ENCODE results near the gene ZNF20. TPM values are rescaled to one million over a fixed set of nuclear protein-coding genes. Genes with fewer than 3 reads are reported as not detected.
"Not testable (repeated sequence)": the region's sequence is repeated elsewhere in the genome, so short reads cannot be mapped to it uniquely, and the experiment has no call there.

Gene ZNF20
- total RNA-seq, 1 donor from 2014 or later, result 3.2 TPM

DNA sequence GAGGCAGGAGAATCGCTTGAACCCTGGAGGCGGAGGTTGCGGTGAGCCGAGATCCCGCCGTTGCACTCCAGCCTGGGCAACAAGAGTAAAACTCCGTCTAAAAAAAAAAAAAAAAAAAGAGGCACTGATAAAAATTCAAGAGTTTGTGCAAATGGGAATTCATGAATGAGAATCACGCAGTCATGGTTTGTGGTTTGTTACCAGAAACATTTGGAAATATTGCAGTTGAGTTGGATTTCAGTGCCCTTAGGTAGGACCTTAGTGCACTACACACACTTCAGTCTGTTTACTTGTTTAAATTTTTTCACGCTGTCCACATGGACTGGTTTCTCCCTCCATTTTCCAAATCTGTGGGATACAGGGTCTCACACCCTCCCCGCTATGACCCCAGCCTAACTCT lies 47.2 kb downstream of the ZNF20 start:
- DNase-seq (ENCODE audit: low read depth) (no peak), FAIRE-seq (no peak)
- TF ChIP-seq, protein P1, sequence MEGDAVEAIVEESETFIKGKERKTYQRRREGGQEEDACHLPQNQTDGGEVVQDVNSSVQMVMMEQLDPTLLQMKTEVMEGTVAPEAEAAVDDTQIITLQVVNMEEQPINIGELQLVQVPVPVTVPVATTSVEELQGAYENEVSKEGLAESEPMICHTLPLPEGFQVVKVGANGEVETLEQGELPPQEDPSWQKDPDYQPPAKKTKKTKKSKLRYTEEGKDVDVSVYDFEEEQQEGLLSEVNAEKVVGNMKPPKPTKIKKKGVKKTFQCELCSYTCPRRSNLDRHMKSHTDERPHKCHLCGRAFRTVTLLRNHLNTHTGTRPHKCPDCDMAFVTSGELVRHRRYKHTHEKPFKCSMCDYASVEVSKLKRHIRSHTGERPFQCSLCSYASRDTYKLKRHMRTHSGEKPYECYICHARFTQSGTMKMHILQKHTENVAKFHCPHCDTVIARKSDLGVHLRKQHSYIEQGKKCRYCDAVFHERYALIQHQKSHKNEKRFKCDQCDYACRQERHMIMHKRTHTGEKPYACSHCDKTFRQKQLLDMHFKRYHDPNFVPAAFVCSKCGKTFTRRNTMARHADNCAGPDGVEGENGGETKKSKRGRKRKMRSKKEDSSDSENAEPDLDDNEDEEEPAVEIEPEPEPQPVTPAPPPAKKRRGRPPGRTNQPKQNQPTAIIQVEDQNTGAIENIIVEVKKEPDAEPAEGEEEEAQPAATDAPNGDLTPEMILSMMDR (IDR thresholded peaks at IDR 0.05; ENCODE audit: insufficient read depth, low read length, severe bottlenecking), result no peak
- H3K27me3 ChIP-seq (ENCODE audit: control insufficient read depth, insufficient read depth, low read length), result no peaks in the 10 kb centered on the region
- H3K36me3 ChIP-seq (ENCODE audit: control insufficient read depth, insufficient read depth, low read length), result no peaks in the 10 kb centered on the region
- no peak overlapping the region for H3K4me3 ChIP-seq (ENCODE audit: low read depth, low read length)

GRCh38 chr19:12092065-12092867 lies 47.9 kb downstream of the ZNF20 start:
- H3K36me3 ChIP-seq (ENCODE audit: control insufficient read depth, insufficient read depth, low read length), result no peaks in the 10 kb centered on the region
- H3K27me3 ChIP-seq (ENCODE audit: control insufficient read depth, insufficient read depth, low read length), result no peaks in the 10 kb centered on the region
- peak; percentile 32 for DNase-seq (ENCODE audit: low read depth)
- TF ChIP-seq, protein P1 (IDR thresholded peaks at IDR 0.05; ENCODE audit: insufficient read depth, low read length, severe bottlenecking), result no peak
- FAIRE-seq, result no peak
- peak overlapping the region; percentile 26 for H3K4me3 ChIP-seq (ENCODE audit: low read depth, low read length)

- FAIRE-seq, result no peak
- TF ChIP-seq, protein P1 (IDR thresholded peaks at IDR 0.05; ENCODE audit: insufficient read depth, low read length, severe bottlenecking), result peak; percentile 59
- H3K4me3 ChIP-seq (ENCODE audit: low read depth, low read length), result no peak overlapping the region
- no peaks in the 10 kb centered on the region for H3K27me3 ChIP-seq (ENCODE audit: control insufficient read depth, insufficient read depth, low read length)
- DNase-seq (ENCODE audit: low read depth), result peak; percentile 29
- no peaks in the 10 kb centered on the region for H3K36me3 ChIP-seq (ENCODE audit: control insufficient read depth, insufficient read depth, low read length)
Measured at GRCh38 chr19:12090807-12091206, 49.3 kb downstream of the ZNF20 start.

DNA sequence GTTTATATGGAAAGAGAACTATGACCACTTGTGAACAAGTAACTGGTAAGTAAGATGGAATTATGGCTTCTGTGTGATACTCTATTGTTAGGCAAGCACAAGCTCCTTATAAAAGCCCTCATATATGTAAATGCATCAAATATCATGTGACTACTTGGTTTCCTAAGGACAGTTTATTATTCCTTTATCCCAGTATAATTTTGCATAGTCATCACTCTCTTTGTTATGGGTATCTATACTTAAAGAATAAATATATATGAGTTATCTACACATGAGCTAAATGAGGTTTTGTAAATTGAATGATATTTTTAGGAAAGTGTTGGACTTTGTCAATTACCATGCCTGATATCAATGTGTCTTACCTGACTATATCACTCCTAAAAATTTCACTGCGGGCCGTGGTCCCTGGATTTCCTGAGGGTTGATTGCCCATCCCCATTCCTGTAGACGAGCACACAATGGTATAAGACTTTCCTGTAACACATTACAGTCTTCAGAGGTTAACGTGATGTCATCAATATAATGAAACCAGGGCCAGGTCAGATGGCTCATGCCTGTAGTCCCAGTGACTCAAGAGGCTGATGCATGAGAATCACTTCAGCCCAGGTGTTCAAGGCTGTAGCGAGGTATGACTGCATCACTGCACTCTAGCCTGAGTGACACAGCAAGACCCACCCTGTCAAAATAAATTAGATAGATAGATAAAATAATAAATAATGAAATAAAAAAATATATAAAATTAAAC lies 54.9 kb downstream of the ZNF20 start:
- FAIRE-seq, result no peak
- no peaks in the 10 kb centered on the region for H3K36me3 ChIP-seq (ENCODE audit: control insufficient read depth, insufficient read depth, low read length)

DNA sequence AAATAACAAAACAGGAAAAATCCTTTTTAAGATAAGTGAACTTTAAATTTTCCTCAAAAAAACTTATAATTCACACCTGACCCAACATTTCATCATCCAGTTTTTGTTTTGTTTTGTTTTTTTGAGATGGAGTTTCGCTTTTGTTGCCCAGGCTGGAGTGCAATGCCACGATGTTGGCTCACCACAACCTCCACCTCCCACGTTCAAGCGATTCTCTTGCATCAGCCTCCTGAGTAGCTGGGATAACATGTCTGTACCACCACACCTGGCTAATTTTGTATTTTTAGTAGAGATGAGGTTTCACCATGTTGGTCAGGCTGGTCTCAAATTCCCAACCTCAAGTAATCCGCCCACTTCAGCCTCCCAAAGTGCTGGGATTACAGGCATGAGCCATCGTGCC lies 56.8 kb downstream of the ZNF20 start:
- H3K36me3 ChIP-seq (ENCODE audit: control insufficient read depth, insufficient read depth, low read length); H3K27me3 ChIP-seq (ENCODE audit: control insufficient read depth, insufficient read depth, low read length); H3K4me3 ChIP-seq (ENCODE audit: low read depth, low read length); DNase-seq (ENCODE audit: low read depth); FAIRE-seq: not testable (repeated sequence)

More for the DNA sequence above, 54.9 kb downstream of the ZNF20 start:
- Histone ChIP-seq H3K27me3 (ENCODE audit: control insufficient read depth, insufficient read depth, low read length) (no peaks in the 10 kb centered on the region), H3K4me3 (ENCODE audit: low read depth, low read length) (no peak overlapping the region)
- DNase-seq (ENCODE audit: low read depth), result peak; percentile 33
- TF ChIP-seq, protein P1 (IDR thresholded peaks at IDR 0.05; ENCODE audit: insufficient read depth, low read length, severe bottlenecking), result no peak

Other genes with a start within 250 kb of the ZNF20 start
- gene ZNF700, start 215.2 kb downstream of the ZNF20 start, total RNA-seq, result 9.5 and 10.0 TPM in 2 replicates
- gene ZNF763, start 175.3 kb downstream of the ZNF20 start, total RNA-seq, result 0.79 and 1.3 TPM in 2 replicates
- 5.5 and 8.8 TPM in 2 replicates for gene ZNF433, start 104.7 kb downstream of the ZNF20 start, total RNA-seq
- gene ZNF878, start 87.4 kb downstream of the ZNF20 start, total RNA-seq, result 0.13 TPM in 1 of 2 replicates, not detected in the other
- 1.6 and 4.1 TPM in 2 replicates for gene ZNF844, start 75.6 kb downstream of the ZNF20 start, total RNA-seq
- gene ZNF625, start 16.4 kb upstream of the ZNF20 start, total RNA-seq, result 5.0 and 8.7 TPM in 2 replicates
- 4.5 and 5.9 TPM in 2 replicates for gene ZNF136, start 22.7 kb upstream of the ZNF20 start, total RNA-seq
- gene ZNF44, start 154.5 kb upstream of the ZNF20 start, total RNA-seq, result 7.4 and 10.5 TPM in 2 replicates
- gene ZNF563, start 193.3 kb upstream of the ZNF20 start, total RNA-seq, result 2.4 and 4.6 TPM in 2 replicates
- gene ZNF442, start 225.3 kb upstream of the ZNF20 start, total RNA-seq, result 3.9 and 6.3 TPM in 2 replicates